ENCODE data around the gene IGFBP7.
"Not testable (repeated sequence)": the region's sequence is repeated elsewhere in the genome, so short reads cannot be mapped to it uniquely, and the experiment has no call there.

The IGFBP7 gene

DNA sequence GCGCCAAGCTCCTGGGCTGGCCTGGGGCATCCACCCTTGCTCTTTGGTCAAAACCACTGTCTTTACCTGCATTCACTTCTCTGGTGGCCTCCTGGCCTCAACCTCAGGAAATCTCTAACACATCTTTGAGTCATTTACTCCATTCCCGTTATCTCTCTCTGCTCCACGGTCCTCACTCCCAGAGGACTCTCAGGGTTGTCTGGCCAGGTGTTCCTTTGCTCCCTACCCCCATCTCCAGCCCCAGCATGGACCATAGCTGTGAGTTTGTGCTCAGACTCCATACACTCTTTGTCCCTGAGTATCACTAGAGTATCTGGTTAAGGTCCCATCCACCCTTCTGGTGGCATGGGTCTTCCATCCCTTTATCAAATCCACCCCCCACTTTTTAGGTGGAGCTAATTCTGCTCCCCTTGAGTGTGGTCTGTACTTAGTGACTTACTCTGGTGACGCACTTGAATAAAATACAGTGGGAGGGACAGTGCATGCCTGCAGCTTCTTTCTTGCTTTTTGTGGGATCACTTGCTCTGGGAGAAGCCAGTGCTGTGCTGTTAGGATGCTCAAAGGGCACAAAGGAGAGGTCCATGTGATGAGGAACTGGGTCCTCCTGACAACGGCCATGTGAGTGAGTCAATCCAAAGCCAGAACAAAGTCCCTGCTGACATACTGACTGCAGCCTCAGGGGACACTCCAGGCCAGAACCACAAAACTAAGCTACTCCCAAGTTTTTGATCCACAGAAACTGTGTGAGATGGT is 44.3 kb downstream of the IGFBP7 start:
- DNase-seq (ENCODE audit: low read depth): no peak
- no peak overlapping the region for H3K4me3 ChIP-seq (ENCODE audit: low read depth, low read length)
- TF ChIP-seq, protein P1, sequence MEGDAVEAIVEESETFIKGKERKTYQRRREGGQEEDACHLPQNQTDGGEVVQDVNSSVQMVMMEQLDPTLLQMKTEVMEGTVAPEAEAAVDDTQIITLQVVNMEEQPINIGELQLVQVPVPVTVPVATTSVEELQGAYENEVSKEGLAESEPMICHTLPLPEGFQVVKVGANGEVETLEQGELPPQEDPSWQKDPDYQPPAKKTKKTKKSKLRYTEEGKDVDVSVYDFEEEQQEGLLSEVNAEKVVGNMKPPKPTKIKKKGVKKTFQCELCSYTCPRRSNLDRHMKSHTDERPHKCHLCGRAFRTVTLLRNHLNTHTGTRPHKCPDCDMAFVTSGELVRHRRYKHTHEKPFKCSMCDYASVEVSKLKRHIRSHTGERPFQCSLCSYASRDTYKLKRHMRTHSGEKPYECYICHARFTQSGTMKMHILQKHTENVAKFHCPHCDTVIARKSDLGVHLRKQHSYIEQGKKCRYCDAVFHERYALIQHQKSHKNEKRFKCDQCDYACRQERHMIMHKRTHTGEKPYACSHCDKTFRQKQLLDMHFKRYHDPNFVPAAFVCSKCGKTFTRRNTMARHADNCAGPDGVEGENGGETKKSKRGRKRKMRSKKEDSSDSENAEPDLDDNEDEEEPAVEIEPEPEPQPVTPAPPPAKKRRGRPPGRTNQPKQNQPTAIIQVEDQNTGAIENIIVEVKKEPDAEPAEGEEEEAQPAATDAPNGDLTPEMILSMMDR (conservative IDR thresholded peaks at IDR 0.05; ENCODE audit: low read depth, low read length): no peak

DNA sequence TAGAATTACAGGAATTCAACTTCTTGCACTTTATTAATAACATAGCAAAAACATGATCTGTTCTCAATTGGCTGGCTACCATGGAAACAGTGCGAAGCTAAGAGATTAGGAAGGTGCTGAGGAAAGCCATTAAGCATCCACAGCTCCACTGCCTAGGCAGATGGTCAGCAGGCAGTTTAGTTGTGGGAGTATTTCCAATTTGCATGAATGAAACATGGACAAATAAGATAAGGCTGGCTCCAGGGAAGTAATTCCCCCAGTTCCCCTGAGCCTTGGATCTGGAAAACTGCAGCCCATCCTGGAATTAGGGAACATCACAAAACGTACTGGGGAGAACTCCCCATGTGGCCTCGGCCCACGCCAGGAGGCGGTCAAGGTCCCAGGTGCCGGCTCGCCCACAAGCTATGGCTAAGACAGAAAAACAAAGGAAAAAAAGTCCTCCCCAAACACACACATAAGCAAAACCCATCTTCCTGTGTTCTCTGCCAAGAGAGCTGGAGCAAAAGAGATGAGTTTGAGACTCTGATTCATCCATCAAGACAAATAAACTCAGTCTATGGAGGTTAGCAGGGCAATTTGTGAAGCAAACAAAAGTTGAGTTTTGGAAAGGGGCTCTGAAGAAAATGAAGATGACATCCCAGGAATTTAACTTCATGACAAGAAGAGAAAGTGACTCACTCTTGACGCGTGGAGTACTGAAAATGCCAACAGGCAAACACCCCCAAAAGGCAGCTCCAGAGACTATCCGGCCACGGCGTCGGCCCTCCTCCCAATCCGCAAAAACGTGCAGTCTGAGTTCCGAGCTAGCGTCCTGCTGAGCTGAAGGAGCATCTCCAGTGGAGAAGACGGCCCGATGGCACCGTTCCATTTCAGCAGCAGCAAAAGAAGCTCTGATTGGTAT is 45.1 kb downstream of the IGFBP7 start:
- TF ChIP-seq, protein P1 (conservative IDR thresholded peaks at IDR 0.05; ENCODE audit: low read depth, low read length): no peak
- DNase-seq (ENCODE audit: low read depth): peak; percentile 97
- H3K4me3 ChIP-seq (ENCODE audit: low read depth, low read length): peak overlapping the region; percentile 6

DNA sequence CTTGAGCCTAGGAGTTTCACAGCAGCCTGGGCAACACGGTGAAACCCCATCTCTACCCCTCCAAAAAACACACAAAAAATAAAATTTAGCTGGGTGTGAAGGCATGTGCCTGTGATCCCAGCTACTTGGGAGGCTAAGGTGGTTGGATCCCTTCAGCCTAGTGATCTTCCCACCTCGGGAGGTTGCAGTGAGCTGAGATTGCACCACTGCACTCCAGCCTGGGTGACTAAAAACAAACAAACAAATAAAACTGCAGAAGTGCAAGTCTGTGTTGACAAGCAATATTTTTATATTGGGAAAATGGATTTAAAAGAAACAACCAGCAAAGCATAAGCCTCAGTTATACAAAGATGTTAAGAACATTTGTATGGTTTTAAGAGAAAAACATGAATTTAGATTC is 46.1 kb downstream of the IGFBP7 start:
- no peak for DNase-seq (ENCODE audit: low read depth)
- TF ChIP-seq, protein P1 (conservative IDR thresholded peaks at IDR 0.05; ENCODE audit: low read depth, low read length): no peak
- H3K4me3 ChIP-seq (ENCODE audit: low read depth, low read length): no peak overlapping the region

DNA sequence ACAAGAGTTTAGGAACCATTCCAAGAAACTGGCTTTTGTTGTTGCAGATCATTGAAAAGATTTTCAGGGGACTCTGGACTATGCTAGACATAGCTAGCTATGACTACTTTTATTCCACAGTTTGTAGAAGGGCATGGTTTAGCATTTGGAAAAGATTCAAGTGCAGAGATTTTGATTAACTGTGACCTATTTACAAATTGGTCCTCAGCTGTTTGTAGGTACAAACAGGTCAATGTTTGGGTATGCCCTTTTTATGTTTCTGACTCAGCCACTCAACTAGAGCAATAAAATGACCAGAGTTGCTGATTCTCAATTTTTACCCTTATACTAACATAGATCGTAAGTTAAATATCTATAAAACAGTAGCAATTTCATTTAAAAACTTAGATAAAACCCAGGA is 46.7 kb downstream of the IGFBP7 start:
- no peak for DNase-seq (ENCODE audit: low read depth)
- no peak overlapping the region for H3K4me3 ChIP-seq (ENCODE audit: low read depth, low read length)
- TF ChIP-seq, protein P1 (conservative IDR thresholded peaks at IDR 0.05; ENCODE audit: low read depth, low read length): no peak

DNA sequence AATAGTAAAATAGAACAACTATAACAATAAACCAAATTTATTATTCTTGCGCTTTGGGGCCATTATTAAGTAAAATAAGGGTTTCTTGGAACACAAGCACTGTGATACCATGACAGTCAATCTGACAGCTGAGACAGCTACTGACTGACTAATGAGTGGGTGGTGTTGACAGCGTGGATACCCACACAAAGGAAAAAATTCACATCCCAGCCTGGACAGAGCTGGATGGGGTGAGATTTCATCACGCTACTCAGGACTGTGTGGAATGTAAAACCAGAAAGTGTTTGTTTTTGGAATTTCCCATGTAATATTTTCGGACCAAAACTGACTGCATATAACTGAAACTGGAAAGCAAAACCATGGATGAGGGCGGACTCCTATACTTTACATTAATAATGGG is 48.8 kb downstream of the IGFBP7 start:
- peak; percentile 77 for DNase-seq (ENCODE audit: low read depth)
- H3K4me3 ChIP-seq (ENCODE audit: low read depth, low read length): no peak overlapping the region
- TF ChIP-seq, protein P1 (conservative IDR thresholded peaks at IDR 0.05; ENCODE audit: low read depth, low read length): no peak

DNA sequence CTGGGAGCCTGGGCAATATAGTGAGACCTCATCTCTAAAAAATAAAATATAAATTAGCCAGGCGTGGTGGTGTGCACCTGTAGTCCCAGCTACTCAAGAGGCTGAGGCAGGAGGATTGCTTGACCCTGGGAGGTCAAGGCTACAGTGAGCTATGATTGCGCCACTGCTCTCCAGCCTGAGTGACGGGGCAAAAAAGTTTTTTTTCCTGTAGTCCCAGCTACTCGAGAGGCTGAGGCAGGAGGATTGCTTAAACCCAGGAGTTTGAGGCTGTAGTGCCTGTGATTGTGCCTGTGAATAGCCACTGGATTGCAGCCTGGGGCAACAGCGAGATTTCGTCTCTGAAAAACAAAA is 49.5 kb downstream of the IGFBP7 start:
- not testable (repeated sequence) for H3K4me3 ChIP-seq (ENCODE audit: low read depth, low read length); DNase-seq (ENCODE audit: low read depth)

DNA sequence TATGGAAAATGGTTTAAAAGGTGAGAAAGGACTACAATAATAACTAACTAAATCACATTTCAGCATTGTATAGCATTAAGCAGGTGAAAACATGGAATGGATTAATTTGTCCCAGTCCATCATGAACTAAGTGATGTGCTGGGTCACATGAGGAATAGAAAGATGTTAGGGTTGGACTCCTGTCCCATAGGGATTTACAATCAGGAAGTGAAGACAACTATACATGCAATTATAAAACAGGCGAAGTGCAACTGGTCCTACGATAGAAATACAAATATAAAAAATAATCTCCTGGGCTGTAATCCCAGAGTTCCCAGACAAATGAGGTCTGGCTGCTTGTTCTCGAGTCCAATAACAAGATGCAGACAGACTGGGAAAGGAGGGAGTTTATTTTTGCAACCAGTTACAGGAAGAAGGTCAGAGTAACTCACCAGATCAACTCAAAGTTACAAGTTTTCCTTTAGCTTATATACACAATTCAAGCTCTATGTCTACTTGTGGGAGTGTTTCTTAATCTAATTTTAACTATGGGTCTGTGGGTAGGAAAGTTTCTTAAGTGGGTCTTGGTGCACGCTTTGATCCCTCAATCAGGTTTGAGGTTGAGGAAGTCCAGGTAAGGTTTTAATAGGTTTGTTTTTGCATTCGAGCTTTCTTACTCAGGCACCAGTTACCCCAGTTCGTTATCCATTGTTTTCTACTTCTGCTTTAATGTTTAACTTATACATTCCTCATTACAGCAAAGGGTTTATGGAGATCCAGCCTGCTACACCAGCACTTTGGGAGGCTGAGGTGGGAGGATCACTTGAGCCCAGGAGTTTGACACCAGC is 50.1 kb downstream of the IGFBP7 start:
- DNase-seq (ENCODE audit: low read depth): no peak
- TF ChIP-seq, protein P1 (conservative IDR thresholded peaks at IDR 0.05; ENCODE audit: low read depth, low read length): no peak
- no peak overlapping the region for H3K4me3 ChIP-seq (ENCODE audit: low read depth, low read length)

Data from choroid plexus epithelial cell (primary cell).